Measurements from ENCODE around the gene SYTL4.

SYTL4 gene

DNA sequence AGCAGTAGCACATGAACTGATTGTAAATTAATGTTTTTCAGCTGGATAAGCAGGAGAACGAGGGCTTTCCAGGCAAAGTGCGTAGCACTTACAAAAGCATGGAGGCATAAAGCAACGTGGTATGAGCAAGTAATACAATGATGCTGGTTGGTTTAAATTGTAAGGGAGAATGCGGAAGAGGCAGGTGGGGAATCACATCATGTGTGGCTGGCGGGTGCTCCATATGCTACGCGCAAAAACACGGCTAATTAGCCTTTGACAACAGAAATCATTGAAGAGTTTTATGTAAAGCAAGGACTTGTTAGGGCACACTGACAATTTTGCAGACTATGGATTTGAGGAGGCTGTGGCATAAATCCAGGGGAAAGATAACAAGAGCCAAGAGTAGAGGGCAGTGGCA is 14.6 kb downstream of the SYTL4 start:
- DNase-seq (ENCODE audit: low spot score): no peak
- in situ Hi-C loops (cut with MboI; ENCODE audit: low sequenced_read_pairs, unreplicated experiment): no loop called here
- TF ChIP-seq, protein P1, sequence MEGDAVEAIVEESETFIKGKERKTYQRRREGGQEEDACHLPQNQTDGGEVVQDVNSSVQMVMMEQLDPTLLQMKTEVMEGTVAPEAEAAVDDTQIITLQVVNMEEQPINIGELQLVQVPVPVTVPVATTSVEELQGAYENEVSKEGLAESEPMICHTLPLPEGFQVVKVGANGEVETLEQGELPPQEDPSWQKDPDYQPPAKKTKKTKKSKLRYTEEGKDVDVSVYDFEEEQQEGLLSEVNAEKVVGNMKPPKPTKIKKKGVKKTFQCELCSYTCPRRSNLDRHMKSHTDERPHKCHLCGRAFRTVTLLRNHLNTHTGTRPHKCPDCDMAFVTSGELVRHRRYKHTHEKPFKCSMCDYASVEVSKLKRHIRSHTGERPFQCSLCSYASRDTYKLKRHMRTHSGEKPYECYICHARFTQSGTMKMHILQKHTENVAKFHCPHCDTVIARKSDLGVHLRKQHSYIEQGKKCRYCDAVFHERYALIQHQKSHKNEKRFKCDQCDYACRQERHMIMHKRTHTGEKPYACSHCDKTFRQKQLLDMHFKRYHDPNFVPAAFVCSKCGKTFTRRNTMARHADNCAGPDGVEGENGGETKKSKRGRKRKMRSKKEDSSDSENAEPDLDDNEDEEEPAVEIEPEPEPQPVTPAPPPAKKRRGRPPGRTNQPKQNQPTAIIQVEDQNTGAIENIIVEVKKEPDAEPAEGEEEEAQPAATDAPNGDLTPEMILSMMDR (IDR thresholded peaks at IDR 0.05; ENCODE audit: borderline replicate concordance, control extremely low read depth, extremely low read depth, insufficient read depth, missing control alignments): no peak

DNA sequence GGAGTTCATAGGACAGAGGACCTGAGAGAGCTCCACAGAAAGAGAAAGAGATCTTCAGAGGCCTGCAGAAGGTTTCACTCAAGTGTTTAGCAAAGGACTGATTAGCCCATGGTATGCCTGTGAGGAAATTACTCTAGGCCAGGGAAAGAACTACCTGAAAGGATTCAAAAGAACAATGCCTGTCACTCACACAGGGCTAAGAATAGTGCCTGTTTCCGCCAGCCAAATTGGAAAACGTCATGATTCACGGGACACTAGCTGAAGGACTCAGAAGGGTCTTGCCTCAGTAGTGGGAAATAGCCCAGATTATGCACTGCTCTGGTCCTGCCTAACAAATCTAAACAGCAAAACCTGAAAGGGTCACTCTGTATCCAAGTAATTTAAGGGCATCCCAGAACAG is 21.1 kb downstream of the SYTL4 start:
- in situ Hi-C loops (cut with MboI; ENCODE audit: low sequenced_read_pairs, unreplicated experiment): no loop called here
- no peak for DNase-seq (ENCODE audit: low spot score)
- TF ChIP-seq, protein P1 (IDR thresholded peaks at IDR 0.05; ENCODE audit: borderline replicate concordance, control extremely low read depth, extremely low read depth, insufficient read depth, missing control alignments): no peak

GRCh38 chrX:100704581-100705203 is 27.2 kb downstream of the SYTL4 start:
- DNase-seq (ENCODE audit: low spot score): no peak
- TF ChIP-seq, protein P1 (IDR thresholded peaks at IDR 0.05; ENCODE audit: borderline replicate concordance, control extremely low read depth, extremely low read depth, insufficient read depth, missing control alignments): no peak
- in situ Hi-C loops (cut with MboI; ENCODE audit: low sequenced_read_pairs, unreplicated experiment): no loop called here

DNA sequence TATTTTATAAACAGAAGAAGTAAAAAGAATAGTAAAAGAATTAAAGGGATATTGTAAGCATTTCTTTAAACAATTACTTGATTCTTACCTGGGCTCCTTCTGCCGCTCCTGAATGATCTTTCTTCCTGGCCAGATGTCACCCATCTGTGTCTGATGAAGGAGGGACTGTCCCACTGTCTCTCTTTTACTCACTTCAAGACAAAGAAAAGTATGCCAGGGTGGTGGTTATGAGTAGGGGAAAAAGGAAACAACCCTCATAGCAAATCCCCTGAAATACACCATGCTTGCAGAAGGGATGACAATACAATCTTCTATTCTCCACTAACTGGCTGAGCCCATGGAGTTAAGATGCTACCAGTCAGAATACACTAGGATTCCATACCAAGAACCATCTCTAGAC is 31.1 kb downstream of the SYTL4 start:
- DNase-seq (ENCODE audit: low spot score): no peak
- in situ Hi-C loops (cut with MboI; ENCODE audit: low sequenced_read_pairs, unreplicated experiment): no loop called here
- TF ChIP-seq, protein P1 (IDR thresholded peaks at IDR 0.05; ENCODE audit: borderline replicate concordance, control extremely low read depth, extremely low read depth, insufficient read depth, missing control alignments): no peak

DNA sequence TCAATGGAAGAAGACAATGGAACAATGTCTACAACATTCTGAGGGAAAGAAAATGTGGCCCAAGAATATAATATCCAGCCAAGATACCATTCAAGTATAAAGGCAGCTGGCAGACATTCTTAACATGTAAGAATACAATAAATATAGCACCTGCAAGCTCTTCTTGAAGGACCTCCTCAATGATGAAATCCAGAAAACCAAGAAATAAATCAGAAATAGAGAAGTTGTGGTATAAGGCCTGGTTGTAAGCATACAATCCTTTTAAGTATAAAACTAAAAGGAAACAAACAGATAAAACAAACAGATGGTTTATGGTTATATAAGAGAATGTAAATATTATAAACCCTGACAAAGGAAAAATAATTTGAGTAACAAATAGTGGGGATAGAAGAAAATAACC is 33.4 kb downstream of the SYTL4 start:
- TF ChIP-seq, protein P1 (IDR thresholded peaks at IDR 0.05; ENCODE audit: borderline replicate concordance, control extremely low read depth, extremely low read depth, insufficient read depth, missing control alignments): no peak
- in situ Hi-C loops (cut with MboI; ENCODE audit: low sequenced_read_pairs, unreplicated experiment): no loop called here
- DNase-seq (ENCODE audit: low spot score): no peak

- no peak for DNase-seq (ENCODE audit: low spot score)
- TF ChIP-seq, protein P1 (IDR thresholded peaks at IDR 0.05; ENCODE audit: borderline replicate concordance, control extremely low read depth, extremely low read depth, insufficient read depth, missing control alignments): no peak
- in situ Hi-C loops (cut with MboI; ENCODE audit: low sequenced_read_pairs, unreplicated experiment): no loop called here
Measured at GRCh38 chrX:100696699-100697351, 35.1 kb downstream of the SYTL4 start.
